ENCODE measurements around the gene SNF8. TPM values are rescaled to one million over a fixed set of nuclear protein-coding genes. Genes with fewer than 3 reads are reported as not detected.

The SNF8 gene
- total RNA-seq, 1 donor from 2014 or later, result 142 TPM

GRCh38 chr17:48928876-48929811 is 15.5 kb downstream of the SNF8 start:
- no peak for TF ChIP-seq CTCF (IDR thresholded peaks at IDR 0.05; ENCODE audit: insufficient read depth, low read length, poor library complexity, severe bottlenecking)
- no peak overlapping the region for H3K4me3 ChIP-seq (ENCODE audit: low read depth, low read length)
- DNase-seq (ENCODE audit: low read depth), result no peak
- no peaks in the 10 kb centered on the region for H3K27me3 ChIP-seq (ENCODE audit: control insufficient read depth, insufficient read depth, low read length)
- H3K36me3 ChIP-seq (ENCODE audit: control insufficient read depth, insufficient read depth, low read length), result peaks cover 6% of the 10 kb centered on the region

- Histone ChIP-seq H3K27me3 (ENCODE audit: control insufficient read depth, insufficient read depth, low read length) (no peaks in the 10 kb centered on the region), H3K36me3 (ENCODE audit: control insufficient read depth, insufficient read depth, low read length) (peaks cover 6% of the 10 kb centered on the region), H3K4me3 (ENCODE audit: low read depth, low read length) (no peak overlapping the region)
- TF ChIP-seq CTCF (IDR thresholded peaks at IDR 0.05; ENCODE audit: insufficient read depth, low read length, poor library complexity, severe bottlenecking), result no peak
- no peak for DNase-seq (ENCODE audit: low read depth)
Observed at GRCh38 chr17:48927978-48928745, 16.5 kb downstream of the SNF8 start.

GRCh38 chr17:48925991-48926342 is 18.7 kb downstream of the SNF8 start:
- Histone ChIP-seq H3K27me3 (ENCODE audit: control insufficient read depth, insufficient read depth, low read length) (no peaks in the 10 kb centered on the region), H3K36me3 (ENCODE audit: control insufficient read depth, insufficient read depth, low read length) (peaks cover 6% of the 10 kb centered on the region), H3K4me3 (ENCODE audit: low read depth, low read length) (no peak overlapping the region)
- TF ChIP-seq CTCF (IDR thresholded peaks at IDR 0.05; ENCODE audit: insufficient read depth, low read length, poor library complexity, severe bottlenecking), result no peak
- DNase-seq (ENCODE audit: low read depth), result no peak

- H3K36me3 ChIP-seq (ENCODE audit: control insufficient read depth, insufficient read depth, low read length), result peaks cover 6% of the 10 kb centered on the region
- TF ChIP-seq CTCF (IDR thresholded peaks at IDR 0.05; ENCODE audit: insufficient read depth, low read length, poor library complexity, severe bottlenecking), result no peak
- DNase-seq (ENCODE audit: low read depth), result no peak
Observed at GRCh38 chr17:48925251-48925990, 19.2 kb downstream of the SNF8 start.

GRCh38 chr17:48915459-48916282 is 29.0 kb downstream of the SNF8 start:
- Histone ChIP-seq H3K27me3 (ENCODE audit: control insufficient read depth, insufficient read depth, low read length) (no peaks in the 10 kb centered on the region), H3K4me3 (ENCODE audit: low read depth, low read length) (no peak overlapping the region), H3K36me3 (ENCODE audit: control insufficient read depth, insufficient read depth, low read length) (peaks cover 3% of the 10 kb centered on the region)
- peak; percentile 66 for DNase-seq (ENCODE audit: low read depth)
- no peak for TF ChIP-seq CTCF (IDR thresholded peaks at IDR 0.05; ENCODE audit: insufficient read depth, low read length, poor library complexity, severe bottlenecking)

More at GRCh38 chr17:48925251-48925990, 19.2 kb downstream of the SNF8 start:
- H3K27me3 ChIP-seq (ENCODE audit: control insufficient read depth, insufficient read depth, low read length), result no peaks in the 10 kb centered on the region
- no peak overlapping the region for H3K4me3 ChIP-seq (ENCODE audit: low read depth, low read length)

Measured in kidney epithelial cell (primary cell).